Measurements from ENCODE around the gene YWHAG.
A peak's percentile ranks its signal among the peaks of the same experiment; 100 is the strongest.
"Not testable (repeated sequence)": the region's sequence is repeated elsewhere in the genome, so short reads cannot be mapped to it uniquely, and the experiment has no call there.

Gene YWHAG

GRCh38 chr7:76358481-76359110 lies at the start of gene YWHAG:
Gene YWHAG (minus strand): TSS chr7:76358991. CDS start chr7:76358808, 183 bp downstream.
- H3K9me3 ChIP-seq, result peaks cover 5% of the 10 kb centered on the region; the same call in 1 of the 2 replicates
- no peaks in the 10 kb centered on the region for H3K27me3 ChIP-seq (ENCODE audit: low read depth)
- in situ Hi-C loops (cut with MboI; ENCODE audit: low sequenced_read_pairs), result no loop called here
- peaks cover 38% of the 10 kb centered on the region for H3K36me3 ChIP-seq (replicated peaks)
- peaks cover 32% of the 10 kb centered on the region for H3K4me1 ChIP-seq
- peak within 1 kb of the TSS; percentile 99 for H3K4me3 ChIP-seq
- peak; percentile 75 to 88 for DNase-seq (ENCODE audit: low spot score in 2 of 2)

DNA sequence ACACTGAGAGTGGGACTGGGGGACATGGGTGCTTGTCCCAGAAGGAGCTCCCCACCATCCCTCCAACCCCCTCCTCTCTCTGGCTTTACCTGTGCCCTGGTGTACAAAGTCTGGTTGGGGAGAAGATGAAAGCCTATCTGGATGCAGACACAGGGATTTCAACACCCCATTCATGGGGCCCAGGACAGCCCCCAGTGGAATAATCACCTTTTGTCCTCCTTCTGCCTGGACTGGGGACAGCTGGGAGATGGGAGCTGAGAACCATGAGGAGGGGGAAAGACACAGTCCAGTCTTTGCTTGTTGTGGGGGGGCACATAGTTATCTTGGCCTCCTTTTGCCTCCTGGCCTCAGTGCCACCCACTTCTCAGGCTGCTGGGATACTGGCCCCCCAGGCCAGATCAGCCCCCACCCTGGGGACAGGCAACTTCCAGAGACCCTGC lies 49.4 kb upstream of the YWHAG start:
- in situ Hi-C loops (cut with MboI; ENCODE audit: low sequenced_read_pairs), result no loop called here
- H3K4me1 ChIP-seq, result no peaks in the 10 kb centered on the region

DNA sequence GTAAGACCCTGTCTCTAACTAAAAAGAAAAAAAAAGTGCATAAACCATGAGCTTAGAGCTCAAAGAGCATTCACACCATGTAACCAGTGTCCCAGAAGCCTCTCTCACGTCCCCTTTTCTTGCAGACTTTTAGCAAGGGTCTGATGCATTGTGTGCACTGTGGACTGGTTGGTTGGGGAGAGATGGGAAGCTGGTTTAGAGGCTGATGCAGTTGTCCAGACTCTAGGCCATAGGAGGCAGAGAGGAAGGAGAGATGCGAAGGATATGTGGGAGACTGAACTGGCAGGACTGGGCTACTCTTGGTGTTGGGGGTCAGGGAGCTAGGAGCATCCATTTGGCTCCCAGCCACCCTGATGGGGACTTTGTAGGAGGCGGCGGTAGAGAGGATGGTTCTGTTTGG lies 48.9 kb upstream of the YWHAG start:
- Histone ChIP-seq H3K27me3 (ENCODE audit: low read depth) (no peaks in the 10 kb centered on the region), H3K4me3 (no peak overlapping the region)
- in situ Hi-C loops (cut with MboI; ENCODE audit: low sequenced_read_pairs), result no loop called here

More for the DNA sequence above, 49.4 kb upstream of the YWHAG start:
- no peak overlapping the region for H3K4me3 ChIP-seq
- no peaks in the 10 kb centered on the region for H3K9me3 ChIP-seq
- H3K36me3 ChIP-seq (replicated peaks), result no peaks in the 10 kb centered on the region
- no peaks in the 10 kb centered on the region for H3K27me3 ChIP-seq (ENCODE audit: low read depth)
- DNase-seq (ENCODE audit: low spot score in 2 of 2), result no peak

DNA sequence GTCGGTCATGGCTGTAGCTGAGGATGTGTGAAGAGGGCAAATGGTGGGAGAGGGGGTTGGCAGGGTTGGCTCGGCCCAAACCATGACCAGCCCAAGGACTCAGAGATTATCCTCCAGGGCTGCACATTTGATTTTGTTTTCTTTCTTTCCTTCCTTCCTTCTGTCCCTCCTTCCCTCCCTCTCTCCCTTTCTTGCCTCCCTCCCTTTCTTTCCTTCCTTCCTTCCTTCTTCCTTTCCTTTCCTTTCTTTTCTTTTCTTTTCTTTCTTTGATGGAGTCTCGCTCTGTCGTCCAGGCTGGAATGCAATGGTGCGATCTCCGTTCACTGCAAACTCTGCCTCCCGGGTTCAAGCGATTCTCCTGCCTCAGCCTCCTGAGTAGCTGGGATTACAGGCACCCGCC lies 46.9 kb upstream of the YWHAG start:
- in situ Hi-C loops (cut with MboI; ENCODE audit: low sequenced_read_pairs), result no loop called here
- no peaks in the 10 kb centered on the region for H3K4me1 ChIP-seq

More for the DNA sequence above, 48.9 kb upstream of the YWHAG start:
- no peak for DNase-seq (ENCODE audit: low spot score in 2 of 2)
- H3K4me1 ChIP-seq, result no peaks in the 10 kb centered on the region
- no peaks in the 10 kb centered on the region for H3K36me3 ChIP-seq (replicated peaks)
- no peaks in the 10 kb centered on the region for H3K9me3 ChIP-seq

DNA sequence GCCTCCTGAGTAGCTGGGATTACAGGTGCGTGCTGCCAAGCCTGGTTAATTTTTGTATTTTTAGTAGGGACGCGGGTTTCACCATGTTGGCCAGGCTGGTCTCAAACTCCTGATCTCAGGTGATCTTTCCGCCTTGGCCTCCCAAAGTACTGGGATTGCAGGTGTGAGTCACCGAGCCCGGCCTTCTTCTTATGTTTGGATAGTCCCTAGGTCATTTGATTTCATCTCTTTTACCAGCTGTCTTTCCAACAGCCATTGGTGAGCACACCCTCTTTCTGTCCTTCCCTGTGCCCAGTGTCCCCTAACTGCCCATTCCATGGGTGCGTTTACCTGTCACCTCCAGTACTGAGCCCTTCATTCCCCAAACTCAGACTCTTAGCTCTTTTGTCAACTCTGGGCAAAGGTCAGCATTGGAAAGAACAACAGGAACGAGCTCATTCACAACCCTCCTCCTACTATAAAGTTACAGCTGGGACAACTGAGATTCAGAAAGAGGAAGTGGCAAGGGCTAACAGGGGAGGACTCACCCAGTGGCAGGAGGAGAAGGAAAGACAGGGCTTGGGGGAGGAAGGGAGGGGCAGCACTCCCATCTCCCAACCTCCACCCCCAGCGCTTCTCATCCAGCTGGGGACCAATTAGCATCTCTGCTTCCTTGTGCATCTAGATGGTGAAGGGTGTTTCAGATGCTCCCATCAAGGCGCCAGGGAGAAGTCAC lies 45.1 kb upstream of the YWHAG start:
- DNase-seq (ENCODE audit: low spot score in 2 of 2), result no peak
- in situ Hi-C loops (cut with MboI; ENCODE audit: low sequenced_read_pairs), result no loop called here
- Histone ChIP-seq H3K4me1 (no peaks in the 10 kb centered on the region), H3K36me3 (replicated peaks) (no peaks in the 10 kb centered on the region), H3K27me3 (ENCODE audit: low read depth) (no peaks in the 10 kb centered on the region), H3K4me3 (no peak overlapping the region), H3K9me3 (no peaks in the 10 kb centered on the region)

More for the DNA sequence above, 46.9 kb upstream of the YWHAG start:
- Histone ChIP-seq H3K4me3 (no peak overlapping the region), H3K27me3 (ENCODE audit: low read depth) (no peaks in the 10 kb centered on the region), H3K9me3 (no peaks in the 10 kb centered on the region), H3K36me3 (replicated peaks) (no peaks in the 10 kb centered on the region)
- no peak for DNase-seq (ENCODE audit: low spot score in 2 of 2)

DNA sequence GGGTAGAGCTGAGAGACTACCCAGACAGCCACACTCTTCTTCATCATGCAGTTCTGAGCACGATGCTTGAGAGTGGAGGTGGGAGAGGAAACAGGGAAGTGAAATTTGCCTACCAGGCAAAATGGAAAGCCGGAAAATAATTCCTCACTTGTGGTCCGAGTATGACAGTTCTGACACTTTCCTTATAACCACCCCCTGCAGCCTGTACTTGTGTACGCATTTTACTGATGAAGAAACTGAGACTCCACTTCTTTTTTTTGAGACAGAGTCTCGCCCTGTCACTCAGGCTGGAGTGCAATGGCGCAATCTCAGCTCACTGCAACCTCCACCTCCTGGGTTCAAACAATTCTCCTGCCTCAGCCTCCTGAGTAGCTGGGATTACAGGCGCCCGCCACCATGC lies 44.3 kb upstream of the YWHAG start:
- in situ Hi-C loops (cut with MboI; ENCODE audit: low sequenced_read_pairs); H3K4me1 ChIP-seq; H3K4me3 ChIP-seq; H3K9me3 ChIP-seq; H3K27me3 ChIP-seq (ENCODE audit: low read depth); H3K36me3 ChIP-seq (replicated peaks); DNase-seq (ENCODE audit: low spot score in 2 of 2): not testable (repeated sequence)

DNA sequence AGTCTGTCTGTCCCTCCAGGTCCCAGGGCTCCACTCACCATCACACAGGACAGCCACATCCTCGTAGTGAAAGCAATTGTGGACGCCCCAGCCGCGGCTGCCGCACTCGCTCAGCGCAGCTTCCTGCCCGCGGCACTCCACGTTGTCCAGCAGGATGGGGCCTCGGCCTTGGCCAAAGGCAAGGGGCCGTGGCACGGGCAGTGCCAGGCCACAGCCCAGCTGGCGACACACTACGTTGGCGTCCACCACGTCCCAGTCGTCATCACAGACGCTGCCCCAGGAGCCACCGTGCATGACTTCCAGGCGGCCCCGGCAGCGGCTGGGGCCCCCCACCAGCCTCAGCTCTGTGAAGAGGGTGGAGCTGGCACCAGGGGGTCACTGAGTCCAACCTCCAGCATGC lies 41.5 kb upstream of the YWHAG start:
- Histone ChIP-seq H3K36me3 (replicated peaks) (no peaks in the 10 kb centered on the region), H3K4me1 (peaks cover 24% of the 10 kb centered on the region), H3K9me3 (no peaks in the 10 kb centered on the region), H3K27me3 (ENCODE audit: low read depth) (no peaks in the 10 kb centered on the region), H3K4me3 (no peak overlapping the region)
- in situ Hi-C loops (cut with MboI; ENCODE audit: low sequenced_read_pairs), result no loop called here
- no peak for DNase-seq (ENCODE audit: low spot score in 2 of 2)

DNA sequence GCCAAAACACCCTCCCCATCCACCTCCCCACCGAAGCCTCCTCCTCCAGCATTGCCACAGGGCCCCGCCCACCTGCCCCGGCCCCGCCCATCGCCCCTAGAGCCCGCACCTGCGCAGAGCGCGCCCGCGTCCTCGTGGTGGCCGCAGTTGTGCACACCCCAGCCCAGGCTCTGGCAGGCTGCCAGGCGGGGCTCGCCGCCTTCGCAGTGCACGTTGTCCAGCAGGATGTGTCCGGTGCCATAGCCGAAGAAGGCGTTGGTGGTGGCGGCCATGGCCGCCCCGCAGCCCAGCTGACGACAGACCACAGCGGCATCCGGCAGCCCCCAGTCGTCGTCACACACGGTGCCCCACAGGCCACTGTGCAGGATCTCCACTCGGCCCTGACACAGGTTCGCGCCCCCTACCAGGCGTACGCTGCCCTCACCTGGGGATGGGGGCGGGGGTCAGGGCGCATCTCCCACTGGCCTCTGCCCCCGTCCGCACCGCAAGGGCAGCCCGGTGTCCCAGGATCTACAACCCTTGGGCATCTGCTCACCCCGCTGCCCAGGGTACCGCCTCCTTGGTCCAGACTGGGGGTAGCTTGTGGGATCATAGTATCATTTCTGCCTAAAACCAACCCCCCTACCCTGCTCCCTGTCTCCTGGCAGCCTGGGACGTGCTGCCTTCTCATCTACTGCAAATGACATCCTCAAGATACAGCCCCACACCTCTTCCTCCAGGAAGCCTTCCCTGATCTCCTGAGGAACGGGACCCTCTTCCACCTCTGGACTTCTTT lies 38.8 kb upstream of the YWHAG start:
- Histone ChIP-seq H3K9me3 (no peaks in the 10 kb centered on the region), H3K4me1 (peaks cover 36% of the 10 kb centered on the region), H3K36me3 (replicated peaks) (no peaks in the 10 kb centered on the region), H3K27me3 (ENCODE audit: low read depth) (no peaks in the 10 kb centered on the region), H3K4me3 (peak overlapping the region; percentile 20)
- peak; percentile 64 to 91 for DNase-seq (ENCODE audit: low spot score in 2 of 2)
- in situ Hi-C loops (cut with MboI; ENCODE audit: low sequenced_read_pairs), result no loop called here

GRCh38 chr7:76396864-76397263 lies 38.1 kb upstream of the YWHAG start:
- Histone ChIP-seq H3K27me3 (ENCODE audit: low read depth) (no peaks in the 10 kb centered on the region), H3K4me1 (peaks cover 38% of the 10 kb centered on the region), H3K36me3 (replicated peaks) (no peaks in the 10 kb centered on the region), H3K4me3 (no peak overlapping the region), H3K9me3 (no peaks in the 10 kb centered on the region)
- in situ Hi-C loops (cut with MboI; ENCODE audit: low sequenced_read_pairs), result no loop called here
- DNase-seq (ENCODE audit: low spot score in 2 of 2), result no peak

DNA sequence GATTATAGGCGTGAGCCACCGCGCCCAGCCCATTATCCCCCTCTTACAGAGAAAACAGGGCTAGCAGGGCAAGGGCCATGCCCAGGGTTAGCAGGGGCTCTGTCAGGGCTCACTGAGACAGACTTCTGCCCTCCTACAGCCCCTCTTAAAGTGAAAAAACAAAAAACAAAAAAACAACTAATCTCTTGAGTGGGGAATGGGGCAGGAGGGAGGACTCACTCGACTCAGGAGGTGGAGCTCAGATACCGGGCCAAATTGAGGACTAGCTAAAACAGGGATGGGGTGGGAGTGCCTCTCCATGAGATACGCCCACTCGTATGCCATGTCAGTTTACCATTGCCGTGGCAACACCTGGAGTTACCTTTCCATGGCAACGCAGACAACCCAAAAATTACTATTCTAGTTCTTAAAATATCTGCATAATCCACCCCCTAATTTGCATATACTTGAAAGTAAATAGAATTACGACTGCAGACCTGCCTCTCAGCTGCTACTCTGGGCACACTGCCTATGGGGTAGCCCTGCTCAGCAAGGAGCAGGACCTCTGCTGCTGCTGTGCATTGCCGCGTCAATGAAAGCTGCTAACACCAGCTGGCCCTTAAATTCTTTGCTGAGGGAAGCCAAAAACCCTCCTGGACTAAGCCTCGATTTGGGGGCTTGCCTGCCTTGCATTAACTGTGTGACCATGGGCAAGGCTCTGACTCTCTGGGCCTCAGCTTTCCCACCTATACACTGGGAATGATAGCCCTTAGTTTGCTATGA lies 37.4 kb upstream of the YWHAG start:
- Histone ChIP-seq H3K4me3 (no peak overlapping the region), H3K9me3 (no peaks in the 10 kb centered on the region), H3K27me3 (ENCODE audit: low read depth) (no peaks in the 10 kb centered on the region), H3K4me1 (peaks cover 38% of the 10 kb centered on the region), H3K36me3 (replicated peaks) (no peaks in the 10 kb centered on the region)
- in situ Hi-C loops (cut with MboI; ENCODE audit: low sequenced_read_pairs), result no loop called here
- DNase-seq (ENCODE audit: low spot score in 2 of 2), result peak; percentile 46 to 81

- H3K27me3 ChIP-seq (ENCODE audit: low read depth); DNase-seq (ENCODE audit: low spot score in 2 of 2); H3K36me3 ChIP-seq (replicated peaks); in situ Hi-C loops (cut with MboI; ENCODE audit: low sequenced_read_pairs); H3K9me3 ChIP-seq; H3K4me3 ChIP-seq: not testable (repeated sequence)
- peaks cover 38% of the 10 kb centered on the region for H3K4me1 ChIP-seq
These were observed 36.8 kb upstream of the YWHAG start for GRCh38 chr7:76395605-76395964.

DNA sequence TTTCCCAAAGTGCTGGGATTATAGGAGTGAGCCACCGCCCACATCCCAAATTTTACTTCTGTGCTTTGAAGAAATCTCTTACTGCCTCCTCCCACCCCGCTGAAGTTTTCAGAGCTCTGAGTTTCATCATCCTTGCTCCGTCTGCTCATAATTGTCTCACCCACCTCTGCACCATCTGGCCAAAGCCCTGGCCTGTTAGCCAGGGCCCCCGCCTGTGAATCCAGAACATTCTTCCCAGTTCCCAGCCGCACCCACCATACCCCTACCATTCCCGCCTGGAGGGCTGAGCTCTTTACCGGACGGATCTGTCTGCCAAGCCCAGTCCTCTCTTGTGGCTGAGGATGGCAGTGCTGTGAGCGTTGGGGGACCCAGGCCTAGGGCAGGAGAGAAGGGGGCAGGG lies 36.2 kb upstream of the YWHAG start:
- no peaks in the 10 kb centered on the region for H3K27me3 ChIP-seq (ENCODE audit: low read depth)
- no peak overlapping the region for H3K4me3 ChIP-seq
- DNase-seq (ENCODE audit: low spot score in 2 of 2), result no peak
- H3K36me3 ChIP-seq (replicated peaks), result no peaks in the 10 kb centered on the region
- H3K9me3 ChIP-seq, result no peaks in the 10 kb centered on the region
- H3K4me1 ChIP-seq, result peaks cover 38% of the 10 kb centered on the region
- in situ Hi-C loops (cut with MboI; ENCODE audit: low sequenced_read_pairs), result no loop called here

GRCh38 chr7:76393116-76394031 lies 34.6 kb upstream of the YWHAG start:
- in situ Hi-C loops (cut with MboI; ENCODE audit: low sequenced_read_pairs), result no loop called here
- peak; percentile 89 to 97 for DNase-seq (ENCODE audit: low spot score in 2 of 2)
- H3K4me3 ChIP-seq, result peak overlapping the region; percentile 33
- no peaks in the 10 kb centered on the region for H3K9me3 ChIP-seq
- no peaks in the 10 kb centered on the region for H3K27me3 ChIP-seq (ENCODE audit: low read depth)
- H3K36me3 ChIP-seq (replicated peaks), result no peaks in the 10 kb centered on the region
- H3K4me1 ChIP-seq, result peaks cover 46% of the 10 kb centered on the region
